Thyroid gland (tissue), 4 donors: ENCODE measurements around the gene ISM1.

Source experiments
- CTCF ChIP-seq, 6 experiments: fragments of 200-600 bp in 3 of 6; fragments of 450-650 bp in 3 of 6; sonication (generic) in 3 of 6; IDR thresholded peaks; one replicate each; pipeline ENCODE4 v1.5.1; 2016 to 2019; ENCODE audit warnings: antibody characterized with exemption in 6 of 6, mild to moderate bottlenecking in 2 of 6, inconsistent platforms in 1 of 6, moderate library complexity in 1 of 6
- POLR2A ChIP-seq, 2 donors: fragments of 450-650 bp; IDR thresholded peaks; one replicate each; pipeline ENCODE4 v1.6.1; 2017; ENCODE audit warnings: antibody characterized with exemption in 2 of 2, mild to moderate bottlenecking in 2 of 2, moderate library complexity in 1 of 2

GRCh38 chr20:13301596-13301995 is 80.5 kb downstream of the ISM1 start:
- no peak for TF ChIP-seq CTCF (IDR thresholded peaks at IDR 0.05)
- TF ChIP-seq POLR2A (IDR thresholded peaks at IDR 0.05): no peak
